ENCODE results near the gene PAQR4. TPM values are rescaled to one million over a fixed set of nuclear protein-coding genes. Genes with fewer than 3 reads are reported as not detected.

Gene PAQR4
- total RNA-seq, result 28.4 TPM

GRCh38 chr16:2968738-2969544 is at the start of gene PAQR4:
Gene PAQR4 (plus strand): TSS chr16:2969348. CDS start chr16:2969675, 327 bp downstream.

GRCh38 chr16:2963723-2964474 is 5.2 kb upstream of the PAQR4 start, which contains the start of gene KREMEN2:
Gene KREMEN2 (plus strand): TSS chr16:2964275. CDS start chr16:2964521, 246 bp downstream.

GRCh38 chr16:2980227-2981176 is 11.4 kb downstream of the PAQR4 start, which contains the start of gene PKMYT1:
Gene PKMYT1 (minus strand): TSS chr16:2980446. CDS start chr16:2979657, 789 bp downstream.

GRCh38 chr16:3012828-3013420 is 43.8 kb downstream of the PAQR4 start, which contains the start of gene CLDN9:
Gene CLDN9 (plus strand): TSS chr16:3012923. CDS start chr16:3013363, 440 bp downstream.

GRCh38 chr16:3017794-3018506 is 48.8 kb downstream of the PAQR4 start, which contains the start of gene CLDN6:
Gene CLDN6 (minus strand): TSS chr16:3018183. CDS start chr16:3016021, 2,162 bp downstream.

GRCh38 chr16:3020247-3020603 is 51.1 kb downstream of the PAQR4 start, which contains the start of gene TNFRSF12A:
Gene TNFRSF12A (plus strand): TSS chr16:3020368. CDS start chr16:3020398, 30 bp downstream.

Small RNA genes lying within 50 kb of the gene (small RNA-seq; reads per million reads assigned to genes)
- not detected for gene LINC00514

Other genes starting within 250 kb of the PAQR4 start
- gene PRSS27, start 249.1 kb upstream of the PAQR4 start, total RNA-seq, result 3.9 TPM
- 70.1 TPM for gene SRRM2, start 216.7 kb upstream of the PAQR4 start, total RNA-seq
- gene ELOB, start 192.1 kb upstream of the PAQR4 start, total RNA-seq, result 158 TPM
- gene PRSS33, start 181.8 kb upstream of the PAQR4 start, total RNA-seq, result not detected
- gene PRSS41, start 170.9 kb upstream of the PAQR4 start, total RNA-seq, result not detected
- gene PRSS21, start 152.1 kb upstream of the PAQR4 start, total RNA-seq, result not detected
- 0.23 TPM for gene ZG16B, start 139.0 kb upstream of the PAQR4 start, total RNA-seq
- gene PRSS22, start 111.2 kb upstream of the PAQR4 start, total RNA-seq, result not detected
- gene FLYWCH2, start 86.1 kb upstream of the PAQR4 start, total RNA-seq, result 42.2 TPM
- 29.1 TPM for gene FLYWCH1, start 57.4 kb upstream of the PAQR4 start, total RNA-seq
- 0.46 TPM for gene KREMEN2, start 5.1 kb upstream of the PAQR4 start, total RNA-seq
- 2.3 TPM for gene PKMYT1, start 11.1 kb downstream of the PAQR4 start, total RNA-seq
- not detected for gene CLDN9, start 43.6 kb downstream of the PAQR4 start, total RNA-seq
- 1.2 TPM for gene CLDN6, start 48.8 kb downstream of the PAQR4 start, total RNA-seq
- gene TNFRSF12A, start 51.0 kb downstream of the PAQR4 start, total RNA-seq, result 1.2 TPM
- 20.3 TPM for gene HCFC1R1, start 54.6 kb downstream of the PAQR4 start, total RNA-seq
- 4.8 TPM for gene THOC6, start 54.7 kb downstream of the PAQR4 start, total RNA-seq
- not detected for gene BICDL2, start 67.6 kb downstream of the PAQR4 start, total RNA-seq
- 0.92 TPM for gene MMP25, start 77.2 kb downstream of the PAQR4 start, total RNA-seq
- gene IL32, start 96.3 kb downstream of the PAQR4 start, total RNA-seq, result 1.6 TPM
- not detected for gene ZSCAN10, start 129.9 kb downstream of the PAQR4 start, total RNA-seq
- 15.9 TPM for gene ZNF205, start 143.2 kb downstream of the PAQR4 start, total RNA-seq
- gene ZNF213, start 165.7 kb downstream of the PAQR4 start, total RNA-seq, result 8.1 TPM
- 0.69 TPM for gene OR1F1, start 218.9 kb downstream of the PAQR4 start, total RNA-seq

Measured in diencephalon (tissue), 1 donor.